ENCODE data around the gene ZBTB40. TPM values are rescaled to one million over a fixed set of nuclear protein-coding genes. Genes with fewer than 3 reads are reported as not detected.

Gene ZBTB40
- total and polyA plus RNA-seq, 9 of the 15 experiments (the other 6 are each of a cell fraction or from before 2014, with no cell fraction given), result 2.6 to 26.0 (median 18.8) TPM

GRCh38 chr1:22557341-22557950 is 105.8 kb downstream of the ZBTB40 start (continued):
- no peak for TF ChIP-seq POU5F1 (IDR thresholded peaks at IDR 0.05; ENCODE audit: borderline replicate concordance, low read depth, low read length, partially characterized antibody)

- Histone ChIP-seq H3K36me3 (ENCODE audit: control insufficient read depth, insufficient read depth, low read length) (no peaks in the 10 kb centered on the region), H2AFZ (ENCODE audit: low read depth, low read length) (no peak within 1 kb of the TSS), H3K4me3 (no peak within 1 kb of the TSS), H3K9ac (ENCODE audit: insufficient read depth in 1 of 2, low read depth in 2 of 2, low read length in 2 of 2) (no peak within 1 kb of the TSS), H3K4me1 (replicated peaks in 1 of 2; ENCODE audit: control insufficient read depth in 2 of 2, insufficient read depth in 2 of 2, low read length in 2 of 2) (peaks cover 0 to 6% of the 10 kb centered on the region in 2 experiments; a peak in 1 of 5 replicates), H3K9me1 (ENCODE audit: control insufficient read depth, insufficient read depth, low read length) (no peaks in the 10 kb centered on the region), H3K79me2 (ENCODE audit: control insufficient read depth, insufficient read depth, low read length) (no peaks in the 10 kb centered on the region), H3K4me2 (ENCODE audit: insufficient read depth, low read length) (no peak within 1 kb of the TSS), H3K27me3 (ENCODE audit: control insufficient read depth in 2 of 2, insufficient read depth in 2 of 2, low read length in 2 of 2) (peaks cover 57 to 88% of the 10 kb centered on the region in 2 experiments), H3K9me3 (replicated peaks; ENCODE audit: control insufficient read depth, insufficient read depth, low read depth, low read length) (no peaks in the 10 kb centered on the region), H4K20me1 (replicated peaks; ENCODE audit: control insufficient read depth, insufficient read depth, low read length) (peaks cover 35% of the 10 kb centered on the region), H3K27ac (ENCODE audit: extremely low read depth, low read depth, low read length) (no peak within 1 kb of the TSS)
- CTCF ChIA-PET (ENCODE audit: low intra/inter-chr PET ratio), result no interaction called here
- no TSS peak for BruUV-seq (replicated peaks)
- peak in 2 of 4 experiments; percentile 68 to 72 for DNase-seq (ENCODE audit: extremely low read depth in 1 of 4, low spot score in 3 of 4)
- FAIRE-seq, result no peak
- intact Hi-C loops (cut with micrococcal nuclease) (no loop called here), in situ Hi-C loops (cut with MboI) (no loop called here)
- POLR2A ChIA-PET, result interaction anchor here (0.7 kb wide), 1 partner anchor 20 kb away, joined by 3 read pairs; no protein-coding TSS in a partner anchor
- WGBS (ENCODE audit: insufficient coverage, low coverage, missing lambda C conversion rate), result 40% methylated on average over 36 of the region's 81 CpGs
- ATAC-seq, result no peak
- TF ChIP-seq GABPB2 (CRISPR knock-in tag; conservative IDR thresholded peaks at IDR 0.05) (no peak), SRSF9 (IDR thresholded peaks at IDR 0.05; ENCODE audit: borderline replicate concordance, low read depth, low read length) (no peak), ZKSCAN8 (CRISPR knock-in tag; IDR thresholded peaks at IDR 0.05) (no peak), ZNF592 (IDR thresholded peaks at IDR 0.05) (no peak), ELK1 (CRISPR knock-in tag; IDR thresholded peaks at IDR 0.05) (no peak), E2F4 (CRISPR knock-in tag; IDR thresholded peaks at IDR 0.05; ENCODE audit: low read depth) (no peak), JUND (IDR thresholded peaks at IDR 0.05; ENCODE audit: borderline replicate concordance, low read depth, low read length) (no peak), JUND (tag; IDR thresholded peaks at IDR 0.05; ENCODE audit: borderline replicate concordance, low read depth, low read length) (no peak), IRF1 (CRISPR knock-in tag; IDR thresholded peaks at IDR 0.05; ENCODE audit: borderline replicate concordance) (no peak)
Observed at GRCh38 chr1:22562584-22563583, 111.2 kb downstream of the ZBTB40 start, which contains the start of gene EPHA8. EPHA8 (plus strand) TSS chr1:22563489; CDS start chr1:22563636, 147 bp downstream.

Measured in K562 (cell line).